Measurements from ENCODE around the gene P2RY4.
"Not testable (repeated sequence)": the region's sequence is repeated elsewhere in the genome, so short reads cannot be mapped to it uniquely, and the experiment has no call there.

P2RY4 gene

GRCh38 chrX:70241501-70241900 lies 18.5 kb downstream of the P2RY4 start:
- no peak for DNase-seq

GRCh38 chrX:70240751-70241150 lies 19.3 kb downstream of the P2RY4 start:
- no peak for DNase-seq

GRCh38 chrX:70234355-70234754 lies 25.6 kb downstream of the P2RY4 start, which contains the start of gene AWAT1:
Gene AWAT1 (plus strand): TSS chrX:70234655. CDS start chrX:70234696, 41 bp downstream.
- no peak for DNase-seq

- DNase-seq = no peak
Observed at GRCh38 chrX:70231666-70232065, 28.3 kb downstream of the P2RY4 start.

GRCh38 chrX:70226687-70227086 lies 33.3 kb downstream of the P2RY4 start:
- no peak for DNase-seq

- no peak for DNase-seq
Observed at GRCh38 chrX:70226048-70226447, 34.0 kb downstream of the P2RY4 start.

GRCh38 chrX:70219938-70220764 lies 39.9 kb downstream of the P2RY4 start:
- no peak for DNase-seq

- not testable (repeated sequence) for DNase-seq
Observed at GRCh38 chrX:70209570-70209969, 50.4 kb downstream of the P2RY4 start.

- no peak for DNase-seq
Observed at GRCh38 chrX:70208479-70208878, 51.5 kb downstream of the P2RY4 start.
